ENCODE data around the gene SMKR1.

SMKR1 gene

GRCh38 chr7:129496653-129497052, 5.7 kb upstream of the SMKR1 start:
- H3K27me3 ChIP-seq (ENCODE audit: low read depth, low read length), result 0 out of 2 replicates have a peak, but pooled peaks cover 3% of the 10 kb centered on the region
- H4K20me1 ChIP-seq (ENCODE audit: insufficient read depth, low read length), result no peaks in the 10 kb centered on the region
- H3K4me2 ChIP-seq (ENCODE audit: low read length), result no peak overlapping the region
- peaks cover 19% of the 10 kb centered on the region for H3K4me1 ChIP-seq (ENCODE audit: low read length)
- H3K9ac ChIP-seq (ENCODE audit: low read length), result no peak overlapping the region
- no peak overlapping the region for H3K27ac ChIP-seq (ENCODE audit: low read length)
- no peak for TF ChIP-seq CTCF (IDR thresholded peaks at IDR 0.05; ENCODE audit: low read depth, low read length)
- TF ChIP-seq EZH2phosphoT487 (IDR thresholded peaks at IDR 0.05; ENCODE audit: low read depth), result no peak
- no peaks in the 10 kb centered on the region for H3K9me3 ChIP-seq (ENCODE audit: insufficient read depth, low read length)
- H3K4me3 ChIP-seq (ENCODE audit: low read length), result no peak overlapping the region
- H2AFZ ChIP-seq (ENCODE audit: low read depth, low read length), result no peak overlapping the region
- H3K79me2 ChIP-seq (ENCODE audit: low read length), result no peaks in the 10 kb centered on the region
- no peaks in the 10 kb centered on the region for H3K36me3 ChIP-seq (replicated peaks; ENCODE audit: low read depth, low read length)

GRCh38 chr7:129497156-129497555, 5.2 kb upstream of the SMKR1 start:
- no peaks in the 10 kb centered on the region for H4K20me1 ChIP-seq (ENCODE audit: insufficient read depth, low read length)
- peaks cover 19% of the 10 kb centered on the region for H3K4me1 ChIP-seq (ENCODE audit: low read length)
- H3K27me3 ChIP-seq (ENCODE audit: low read depth, low read length), result 0 out of 2 replicates have a peak, but pooled peaks cover 3% of the 10 kb centered on the region
- no peaks in the 10 kb centered on the region for H3K36me3 ChIP-seq (replicated peaks; ENCODE audit: low read depth, low read length)
- no peak for TF ChIP-seq CTCF (IDR thresholded peaks at IDR 0.05; ENCODE audit: low read depth, low read length)
- no peak for TF ChIP-seq EZH2phosphoT487 (IDR thresholded peaks at IDR 0.05; ENCODE audit: low read depth)
- no peak overlapping the region for H3K9ac ChIP-seq (ENCODE audit: low read length)
- no peak overlapping the region for H2AFZ ChIP-seq (ENCODE audit: low read depth, low read length)
- no peaks in the 10 kb centered on the region for H3K9me3 ChIP-seq (ENCODE audit: insufficient read depth, low read length)
- no peaks in the 10 kb centered on the region for H3K79me2 ChIP-seq (ENCODE audit: low read length)
- no peak overlapping the region for H3K27ac ChIP-seq (ENCODE audit: low read length)
- no peak overlapping the region for H3K4me2 ChIP-seq (ENCODE audit: low read length)
- H3K4me3 ChIP-seq (ENCODE audit: low read length), result no peak overlapping the region

- H3K9ac ChIP-seq (ENCODE audit: low read length), result no peak overlapping the region
- H3K27me3 ChIP-seq (ENCODE audit: low read depth, low read length), result 0 out of 2 replicates have a peak, but pooled peaks cover 3% of the 10 kb centered on the region
- no peaks in the 10 kb centered on the region for H3K79me2 ChIP-seq (ENCODE audit: low read length)
- H3K4me1 ChIP-seq (ENCODE audit: low read length), result peaks cover 20% of the 10 kb centered on the region
- H3K4me2 ChIP-seq (ENCODE audit: low read length), result no peak overlapping the region
- H2AFZ ChIP-seq (ENCODE audit: low read depth, low read length), result no peak overlapping the region
- H3K4me3 ChIP-seq (ENCODE audit: low read length), result no peak overlapping the region
- TF ChIP-seq EZH2phosphoT487 (IDR thresholded peaks at IDR 0.05; ENCODE audit: low read depth) (no peak), CTCF (IDR thresholded peaks at IDR 0.05; ENCODE audit: low read depth, low read length) (no peak)
- H4K20me1 ChIP-seq (ENCODE audit: insufficient read depth, low read length), result no peaks in the 10 kb centered on the region
- no peaks in the 10 kb centered on the region for H3K9me3 ChIP-seq (ENCODE audit: insufficient read depth, low read length)
- no peaks in the 10 kb centered on the region for H3K36me3 ChIP-seq (replicated peaks; ENCODE audit: low read depth, low read length)
- no peak overlapping the region for H3K27ac ChIP-seq (ENCODE audit: low read length)
Observed at GRCh38 chr7:129498021-129498420, 4.3 kb upstream of the SMKR1 start.

GRCh38 chr7:129499999-129500398, 2.3 kb upstream of the SMKR1 start:
- TF ChIP-seq EZH2phosphoT487 (IDR thresholded peaks at IDR 0.05; ENCODE audit: low read depth) (no peak), CTCF (IDR thresholded peaks at IDR 0.05; ENCODE audit: low read depth, low read length) (no peak)
- Histone ChIP-seq H3K36me3 (replicated peaks; ENCODE audit: low read depth, low read length) (no peaks in the 10 kb centered on the region), H3K4me2 (ENCODE audit: low read length) (peak overlapping the region; percentile 49), H3K27ac (ENCODE audit: low read length) (no peak overlapping the region), H3K79me2 (ENCODE audit: low read length) (no peaks in the 10 kb centered on the region), H3K27me3 (ENCODE audit: low read depth, low read length) (0 out of 2 replicates have a peak, but pooled peaks cover 3% of the 10 kb centered on the region), H3K4me1 (ENCODE audit: low read length) (peaks cover 12% of the 10 kb centered on the region), H4K20me1 (ENCODE audit: insufficient read depth, low read length) (no peaks in the 10 kb centered on the region), H3K4me3 (ENCODE audit: low read length) (peak overlapping the region; percentile 36), H2AFZ (ENCODE audit: low read depth, low read length) (0 out of 2 replicates have a peak overlapping the region, but pooled peaks have one; percentile 51), H3K9ac (ENCODE audit: low read length) (no peak overlapping the region), H3K9me3 (ENCODE audit: insufficient read depth, low read length) (no peaks in the 10 kb centered on the region)

Data from OCI-LY3 (cell line).